ENCODE data around the gene MSMO1. TPM values are rescaled to one million over a fixed set of nuclear protein-coding genes. Genes with fewer than 3 reads are reported as not detected.

The MSMO1 gene
- total RNA-seq, 4 donors from 2014 or later = 18.6 to 58.3 (median 44.8) TPM

DNA sequence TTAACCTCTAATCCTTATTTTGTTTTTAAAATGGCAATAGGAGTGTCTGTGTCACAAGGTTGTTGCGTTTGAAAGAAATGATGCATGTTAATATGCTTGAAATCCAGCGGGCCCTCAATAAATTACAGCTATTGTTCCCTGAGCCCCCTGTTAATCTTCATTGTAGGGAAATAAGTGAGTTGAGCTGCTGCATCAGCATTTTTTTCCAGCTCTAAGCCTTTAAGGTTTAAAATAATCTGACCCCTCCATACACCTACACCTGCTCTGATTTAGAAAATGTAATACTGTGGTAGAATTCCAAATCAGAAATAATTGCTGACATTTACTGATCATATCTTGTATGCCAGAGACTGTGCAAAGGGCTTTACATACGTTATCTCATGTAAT, 2.6 kb upstream of the MSMO1 start:
- DNase-seq (ENCODE audit: low spot score in 2 of 2) = no peak
- no peaks in the 10 kb centered on the region for H3K36me3 ChIP-seq
- TF ChIP-seq EP300 (IDR thresholded peaks at IDR 0.05) (no peak), POLR2A (IDR thresholded peaks at IDR 0.05) (no peak)
- TF ChIP-seq, protein P1, sequence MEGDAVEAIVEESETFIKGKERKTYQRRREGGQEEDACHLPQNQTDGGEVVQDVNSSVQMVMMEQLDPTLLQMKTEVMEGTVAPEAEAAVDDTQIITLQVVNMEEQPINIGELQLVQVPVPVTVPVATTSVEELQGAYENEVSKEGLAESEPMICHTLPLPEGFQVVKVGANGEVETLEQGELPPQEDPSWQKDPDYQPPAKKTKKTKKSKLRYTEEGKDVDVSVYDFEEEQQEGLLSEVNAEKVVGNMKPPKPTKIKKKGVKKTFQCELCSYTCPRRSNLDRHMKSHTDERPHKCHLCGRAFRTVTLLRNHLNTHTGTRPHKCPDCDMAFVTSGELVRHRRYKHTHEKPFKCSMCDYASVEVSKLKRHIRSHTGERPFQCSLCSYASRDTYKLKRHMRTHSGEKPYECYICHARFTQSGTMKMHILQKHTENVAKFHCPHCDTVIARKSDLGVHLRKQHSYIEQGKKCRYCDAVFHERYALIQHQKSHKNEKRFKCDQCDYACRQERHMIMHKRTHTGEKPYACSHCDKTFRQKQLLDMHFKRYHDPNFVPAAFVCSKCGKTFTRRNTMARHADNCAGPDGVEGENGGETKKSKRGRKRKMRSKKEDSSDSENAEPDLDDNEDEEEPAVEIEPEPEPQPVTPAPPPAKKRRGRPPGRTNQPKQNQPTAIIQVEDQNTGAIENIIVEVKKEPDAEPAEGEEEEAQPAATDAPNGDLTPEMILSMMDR (IDR thresholded peaks at IDR 0.05) = no peak
- H3K27me3 ChIP-seq = no peaks in the 10 kb centered on the region
- H3K4me1 ChIP-seq = peaks cover 0 to 24% (median 6%) of the 10 kb centered on the region in 4 donors
- H3K4me3 ChIP-seq = no peak overlapping the region
- no peak overlapping the region for H3K27ac ChIP-seq
- WGBS, 2 donors = 90 to 91% methylated on average over 3 of the region's 3 CpGs
- H3K9me3 ChIP-seq = no peaks in the 10 kb centered on the region

DNA sequence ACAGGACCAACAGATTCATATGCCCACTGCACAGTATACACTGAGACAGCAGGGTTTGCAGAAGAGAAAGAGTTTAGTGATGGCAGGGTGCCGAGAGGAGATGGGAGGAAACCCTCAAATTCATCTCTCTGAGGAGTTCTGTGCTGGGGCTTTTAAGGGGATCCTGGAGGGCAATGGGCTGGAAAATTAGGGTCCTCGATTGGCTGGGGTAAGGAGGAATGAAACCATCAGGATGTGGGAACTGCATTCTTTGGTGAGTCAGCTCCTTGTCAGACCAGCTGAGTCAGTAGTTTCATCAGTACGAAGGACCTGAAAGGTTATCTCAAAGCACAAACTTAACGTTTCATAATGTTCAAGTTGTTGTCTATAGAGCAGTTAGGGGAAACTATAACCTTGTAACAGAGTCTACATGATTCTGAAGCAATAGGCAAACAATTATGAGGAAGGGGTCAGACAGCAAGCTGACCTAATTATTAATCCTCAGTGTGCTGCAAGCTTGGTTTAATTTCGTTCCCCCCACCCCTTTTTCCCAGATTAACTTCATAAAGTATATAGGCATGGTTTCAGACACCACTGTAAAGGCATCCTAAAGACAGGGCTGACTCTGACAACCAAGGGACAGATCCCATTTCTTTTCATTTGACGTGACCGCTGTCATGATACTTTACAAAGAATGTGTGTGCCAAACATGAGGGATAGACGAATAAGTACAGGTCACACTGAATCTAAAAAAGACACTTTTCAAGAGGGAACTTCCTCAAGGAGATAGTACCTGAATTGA, 1.5 kb upstream of the MSMO1 start:
- H3K27ac ChIP-seq = peak overlapping the region; percentile 71 to 93 (median 82)
- peak overlapping the region in 2 of 4 donors; percentile 81 to 83 for H3K4me3 ChIP-seq
- no peaks in the 10 kb centered on the region for H3K27me3 ChIP-seq
- TF ChIP-seq, protein P1 (IDR thresholded peaks at IDR 0.05) = no peak
- TF ChIP-seq POLR2A (IDR thresholded peaks at IDR 0.05) (no peak), EP300 (IDR thresholded peaks at IDR 0.05) (no peak)
- H3K36me3 ChIP-seq = no peaks in the 10 kb centered on the region
- H3K9me3 ChIP-seq = no peaks in the 10 kb centered on the region
- 48 to 54% methylated on average over 8 of the region's 8 CpGs for WGBS, 2 donors
- no peak for DNase-seq (ENCODE audit: low spot score in 2 of 2)
- H3K4me1 ChIP-seq = peaks cover 0 to 32% (median 8%) of the 10 kb centered on the region in 4 donors

DNA sequence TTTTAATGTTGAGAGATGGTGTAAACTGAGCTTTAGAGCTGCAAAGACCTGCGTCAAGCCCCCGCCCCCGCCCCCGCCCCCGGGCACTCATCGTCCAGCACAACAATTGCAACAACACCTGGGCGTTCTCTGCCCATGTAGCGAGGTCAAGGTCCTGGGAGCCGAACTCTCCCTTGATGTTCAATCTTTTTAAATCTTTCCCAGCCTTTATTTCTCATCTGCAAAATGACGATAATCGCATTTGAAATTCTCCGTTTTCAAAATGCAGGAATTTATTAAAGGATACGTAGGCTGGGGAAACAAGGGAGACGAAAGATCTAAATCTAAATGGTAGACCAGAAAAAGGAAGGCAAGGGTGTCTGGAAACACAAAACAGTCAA, 648 bp upstream of the MSMO1 start:
- TF ChIP-seq EP300 (IDR thresholded peaks at IDR 0.05) (no peak), POLR2A (IDR thresholded peaks at IDR 0.05) (no peak)
- TF ChIP-seq, protein P1 (IDR thresholded peaks at IDR 0.05) = no peak
- WGBS, 2 donors = 0 to 1% methylated on average over 14 of the region's 14 CpGs
- peak overlapping the region; percentile 43 to 83 (median 72) for H3K4me3 ChIP-seq
- no peaks in the 10 kb centered on the region for H3K27me3 ChIP-seq
- H3K4me1 ChIP-seq = peaks cover 0 to 36% (median 9%) of the 10 kb centered on the region in 4 donors
- peaks cover 0 to 4% (median 0%) of the 10 kb centered on the region in 3 donors for H3K36me3 ChIP-seq
- no peaks in the 10 kb centered on the region for H3K9me3 ChIP-seq
- DNase-seq (ENCODE audit: low spot score in 2 of 2) = no peak
- H3K27ac ChIP-seq = peak overlapping the region; percentile 71 to 93 (median 82)

DNA sequence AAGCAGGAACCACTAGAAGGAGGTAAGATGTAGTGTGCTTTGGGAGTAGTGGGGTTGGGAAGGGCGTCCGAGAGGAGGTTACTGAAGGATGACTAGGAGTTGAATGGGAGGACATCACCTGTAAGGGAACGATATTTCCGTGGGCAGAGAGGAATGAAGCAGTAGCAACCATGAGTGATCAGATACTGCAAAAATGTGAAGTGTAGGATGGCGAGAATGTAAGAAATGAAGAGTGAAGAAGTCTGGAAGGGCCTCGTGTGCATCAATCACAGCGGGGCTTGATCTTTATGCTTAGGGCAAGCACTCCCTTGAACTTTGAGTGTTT, 594 bp downstream of the MSMO1 start:
- TF ChIP-seq, protein P1 (IDR thresholded peaks at IDR 0.05) = no peak
- TF ChIP-seq EP300 (IDR thresholded peaks at IDR 0.05) = no peak
- no peak for TF ChIP-seq POLR2A (IDR thresholded peaks at IDR 0.05)
- peak overlapping the region; percentile 84 to 93 (median 89) for H3K27ac ChIP-seq
- DNase-seq (ENCODE audit: low spot score in 2 of 2) = no peak
- 1% methylated on average over 7 of the region's 7 CpGs for whole genome bisulfite sequencing, 2 donors
- no peaks in the 10 kb centered on the region for H3K27me3 ChIP-seq
- peaks cover 0 to 5% (median 0%) of the 10 kb centered on the region in 3 donors for H3K36me3 ChIP-seq
- H3K4me3 ChIP-seq = peak overlapping the region; percentile 62 to 83 (median 82)
- H3K9me3 ChIP-seq = no peaks in the 10 kb centered on the region
- peaks cover 0 to 45% (median 9%) of the 10 kb centered on the region in 4 donors for H3K4me1 ChIP-seq

DNA sequence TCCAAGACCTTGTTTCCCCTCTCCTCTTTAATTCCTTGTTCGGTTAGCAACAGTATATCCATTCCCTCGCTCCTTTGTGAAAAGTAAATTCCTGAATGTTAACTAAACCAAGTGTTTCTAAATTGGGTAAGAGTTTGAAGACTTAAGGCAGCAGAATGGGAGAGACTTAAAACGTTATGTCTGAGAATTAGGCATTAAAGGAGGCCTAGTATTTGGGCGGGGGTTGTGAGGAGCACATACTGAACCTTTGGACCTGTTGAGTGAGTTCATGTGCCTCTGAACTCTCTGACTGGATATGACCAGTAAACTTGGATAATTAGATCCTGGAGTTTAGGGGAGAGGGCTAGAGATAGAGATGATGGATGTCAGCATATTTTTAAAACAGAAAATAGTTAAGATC, 1.2 kb downstream of the MSMO1 start:
- WGBS, 2 donors = 14 to 21% methylated on average over 4 of the region's 4 CpGs
- Histone ChIP-seq H3K36me3 (peaks cover 0 to 5% (median 0%) of the 10 kb centered on the region in 3 donors), H3K27me3 (no peaks in the 10 kb centered on the region), H3K4me1 (peaks cover 0 to 45% (median 9%) of the 10 kb centered on the region in 4 donors), H3K27ac (peak overlapping the region; percentile 84 to 93 (median 89)), H3K4me3 (peak overlapping the region; percentile 62 to 83 (median 82)), H3K9me3 (no peaks in the 10 kb centered on the region)
- no peak for DNase-seq (ENCODE audit: low spot score in 2 of 2)
- TF ChIP-seq POLR2A (IDR thresholded peaks at IDR 0.05) (no peak), EP300 (IDR thresholded peaks at IDR 0.05) (no peak)
- TF ChIP-seq, protein P1 (IDR thresholded peaks at IDR 0.05) = no peak

All from tibial nerve (tissue), 4 donors.